H9 (cell line): ENCODE data around the gene TBC1D19. TPM values are rescaled to one million over a fixed set of nuclear protein-coding genes. Genes with fewer than 3 reads are reported as not detected.

Experiments
- DNase-seq: peaks from one replicate; pipeline ENCODE4 v3.0.0-alpha.2; 2017
- H2AFZ ChIP-seq: one replicate; pipeline ENCODE4 v1.6.1; 2013; ENCODE audit warnings: mild to moderate bottlenecking, low read length, control low read depth, moderate library complexity
- H2AK5ac ChIP-seq: 2 replicates; pipeline ENCODE4 v1.6.1; 2013; ENCODE audit warnings: low read length, control low read depth, mixed read lengths; ENCODE audit not compliant: insufficient read length
- H2BK120ac ChIP-seq: one replicate; pipeline ENCODE4 v1.6.1; 2013; ENCODE audit warnings: low read depth, mild to moderate bottlenecking, low read length, control low read depth, inconsistent platforms; ENCODE audit not compliant: poor library complexity, severe bottlenecking
- H2BK12ac ChIP-seq: 2 replicates; pipeline ENCODE4 v1.6.1; 2013; ENCODE audit warnings: low read length, control low read depth, mixed read lengths, low read depth; ENCODE audit not compliant: insufficient read length
- H2BK15ac ChIP-seq: 2 replicates; pipeline ENCODE4 v1.6.1; 2013; ENCODE audit warnings: low read depth, low read length, control low read depth
- H2BK20ac ChIP-seq: one replicate; pipeline ENCODE4 v1.6.1; 2013; ENCODE audit warnings: low read depth, mild to moderate bottlenecking, low read length, control low read depth, inconsistent platforms; ENCODE audit not compliant: poor library complexity, severe bottlenecking
- H2BK5ac ChIP-seq: 2 replicates; pipeline ENCODE4 v1.6.1; 2013; ENCODE audit warnings: low read length, control low read depth, mixed read lengths; ENCODE audit not compliant: insufficient read length
- H3K14ac ChIP-seq: 2 replicates; pipeline ENCODE4 v1.6.1; 2013; ENCODE audit warnings: low read length, control low read depth; ENCODE audit not compliant: insufficient read depth
- H3K18ac ChIP-seq: 2 replicates; pipeline ENCODE4 v1.6.1; 2013; ENCODE audit warnings: low read depth, mild to moderate bottlenecking, mixed read lengths, low read length, control low read depth; ENCODE audit not compliant: insufficient read length
- H3K23ac ChIP-seq: 2 replicates; pipeline ENCODE4 v1.6.1; 2013; ENCODE audit warnings: low read length, control low read depth, mixed read lengths, low read depth; ENCODE audit not compliant: insufficient read length
- H3K23me2 ChIP-seq: 2 replicates; pipeline ENCODE4 v1.6.1; 2013; ENCODE audit warnings: low read depth, mild to moderate bottlenecking, mixed read lengths, low read length, control low read depth; ENCODE audit not compliant: insufficient read length, poor library complexity, severe bottlenecking
- H3K27ac ChIP-seq: 2 replicates; pipeline ENCODE4 v1.5.1; 2013; ENCODE audit warnings: low read length, control low read depth, mixed read lengths, low read depth; ENCODE audit not compliant: insufficient read length
- H3K27me3 ChIP-seq: 2 replicates; pipeline ENCODE4 v1.6.1; 2013; ENCODE audit warnings: low read length, control low read depth, inconsistent platforms; ENCODE audit not compliant: insufficient read depth
- H3K4ac ChIP-seq: 2 replicates; pipeline ENCODE4 v1.6.1; 2013; ENCODE audit warnings: low read depth, mild to moderate bottlenecking, control low read depth, inconsistent platforms, low read length, moderate library complexity
- H3K4me1 ChIP-seq: 2 replicates; pipeline ENCODE4 v1.6.1; 2013; ENCODE audit warnings: low read length, control low read depth, inconsistent platforms; ENCODE audit not compliant: insufficient read depth
- H3K4me2 ChIP-seq: 2 replicates; pipeline ENCODE4 v1.6.1; 2013; ENCODE audit warnings: low read length, control low read depth, mixed read lengths; ENCODE audit not compliant: insufficient read length, insufficient read depth
- H3K56ac ChIP-seq: 2 replicates; pipeline ENCODE4 v1.6.1; 2013; ENCODE audit warnings: low read depth, mild to moderate bottlenecking, mixed read lengths, low read length, control low read depth; ENCODE audit not compliant: insufficient read length
- H3K79me1 ChIP-seq: 2 replicates; pipeline ENCODE4 v1.6.1; 2013; ENCODE audit warnings: low read depth, mild to moderate bottlenecking, moderate library complexity, low read length, control low read depth, inconsistent platforms; ENCODE audit not compliant: insufficient read depth, poor library complexity, severe bottlenecking
- H3K79me2 ChIP-seq: 2 replicates; pipeline ENCODE4 v1.6.1; 2013; ENCODE audit warnings: low read length, control low read depth, inconsistent platforms; ENCODE audit not compliant: insufficient read depth
- H3K9ac ChIP-seq: 2 replicates; pipeline ENCODE4 v1.6.1; 2013; ENCODE audit warnings: low read length, control low read depth, mixed read lengths; ENCODE audit not compliant: insufficient read length; ENCODE audit errors: extremely low read depth
- H3K9me3 ChIP-seq: one replicate; pipeline ENCODE4 v1.6.1; 2013; ENCODE audit warnings: low read depth, low read length, inconsistent platforms; ENCODE audit not compliant: control insufficient read depth
- H3T11ph ChIP-seq: one replicate; pipeline ENCODE4 v1.6.1; 2013; ENCODE audit warnings: mild to moderate bottlenecking, low read length, control low read depth, inconsistent platforms
- H4K20me1 ChIP-seq: one replicate; pipeline ENCODE4 v1.6.1; 2013; ENCODE audit not compliant: control insufficient read depth, insufficient read length, insufficient read depth
- H4K5ac ChIP-seq: 2 replicates; pipeline ENCODE4 v1.6.1; 2013; ENCODE audit warnings: low read depth, mild to moderate bottlenecking, mixed read lengths, low read length, control low read depth; ENCODE audit not compliant: insufficient read length
- H4K8ac ChIP-seq: replicated peaks from 2 replicates; pipeline ENCODE4 v1.6.1; 2013; ENCODE audit warnings: low read length, control low read depth, mixed read lengths, low read depth; ENCODE audit not compliant: insufficient read length
- H4K91ac ChIP-seq: 2 replicates; pipeline ENCODE4 v1.6.1; 2013; ENCODE audit warnings: low read depth, mild to moderate bottlenecking, moderate library complexity, mixed read lengths, low read length, control low read depth; ENCODE audit not compliant: insufficient read length
- H3K27ac Mint-ChIP-seq, 3 experiments: 2 replicates in 2 of 3; 3 replicates in 1 of 3; pipeline ENCODE4 v1.8.0; 2020 to 2021; ENCODE audit warnings: mixed read lengths in 3 of 3, mild to moderate bottlenecking in 1 of 3, moderate library complexity in 1 of 3
- H3K27me3 Mint-ChIP-seq: 2 replicates; pipeline ENCODE4 v1.8.0; 2021; ENCODE audit warnings: low read depth, mild to moderate bottlenecking, moderate library complexity, mixed read lengths
- H3K36me3 Mint-ChIP-seq, 3 experiments: 2 replicates in 2 of 3; 3 replicates in 1 of 3; pipeline ENCODE4 v1.8.0; 2020 to 2021; ENCODE audit warnings: low read depth in 3 of 3, mixed read lengths in 3 of 3; ENCODE audit not compliant: insufficient read depth in 1 of 3
- H3K4me1 Mint-ChIP-seq, 2 experiments: 2 replicates each; pipeline ENCODE4 v1.8.0; 2020; ENCODE audit warnings: mixed read lengths in 2 of 2
- H3K4me3 Mint-ChIP-seq, 2 experiments: 2 replicates in 1 of 2; 3 replicates in 1 of 2; pipeline ENCODE4 v1.8.0; 2020 to 2021; ENCODE audit warnings: mild to moderate bottlenecking in 2 of 2, mixed read lengths in 2 of 2, moderate library complexity in 1 of 2
- H3K9me3 Mint-ChIP-seq, 2 experiments: 2 replicates in 1 of 2; 3 replicates in 1 of 2; pipeline ENCODE4 v1.8.0; 2020; ENCODE audit warnings: mild to moderate bottlenecking in 2 of 2, mixed read lengths in 2 of 2, moderate library complexity in 1 of 2
- CTCF ChIP-seq: fragments of 200-600 bp; sonication (generic); conservative IDR thresholded peaks from 3 replicates; pipeline ENCODE4 v1.8.0; 2021; ENCODE audit warnings: antibody characterized with exemption, mild to moderate bottlenecking
- WGBS: extraction: QIAGEN DNeasy Blood & Tissue Kit; methylation state at CpG from one replicate; pipeline ENCODE4 v1.1.7; 2013; ENCODE audit warnings: missing lambda C conversion rate, low lambda C conversion rate, mixed read lengths; ENCODE audit not compliant: insufficient read length; ENCODE audit errors: extremely low coverage; 5-methylcytosine and 5-hydroxymethylcytosine counted together
- total RNA-seq: library from RNA; stranded (reverse); gene quantifications from 2 replicates; pipeline ENCODE4 v1.2.1, GENCODE V29; 2021

The TBC1D19 gene
- total RNA-seq, 1 experiment from 2014 or later = 3.2 TPM

- Histone ChIP-seq H3K79me1 (no peaks in the 10 kb centered on the region), H3K27ac (no peak overlapping the region), H2AFZ (no peak overlapping the region), H3K18ac (no peak overlapping the region), H3K23ac (no peak overlapping the region), H3K79me2 (no peaks in the 10 kb centered on the region), H4K8ac (no peak overlapping the region), H2BK20ac (no peak overlapping the region), H3K14ac (no peak overlapping the region), H2AK5ac (no peak overlapping the region), H3K23me2 (no peaks in the 10 kb centered on the region), H3K4me1 (no peaks in the 10 kb centered on the region), H2BK15ac (no peak overlapping the region), H4K5ac (no peak overlapping the region), H2BK120ac (no peak overlapping the region), H3K56ac (no peak overlapping the region), H3K4me2 (no peak overlapping the region), H4K20me1 (no peaks in the 10 kb centered on the region), H3K4ac (no peak overlapping the region), H3K9ac (no peak overlapping the region), H3K27me3 (no peaks in the 10 kb centered on the region), H4K91ac (no peak overlapping the region), H3K9me3 (no peaks in the 10 kb centered on the region), H2BK12ac (no peak overlapping the region), H2BK5ac (no peak overlapping the region), H3T11ph (no peak overlapping the region)
- Mint-ChIP-seq H3K27ac (peak overlapping the region in 2 of 3 experiments; percentile 90 to 97; a peak in 4 of 7 replicates), H3K27me3 (no peaks in the 10 kb centered on the region; the same call in 1 of the 2 replicates), H3K9me3 (peaks cover 0 to 6% of the 10 kb centered on the region in 2 experiments; a peak in 1 of 5 replicates), H3K36me3 (no peaks in the 10 kb centered on the region), H3K4me3 (peak overlapping the region; percentile 23 to 39; a peak in 3 of 5 replicates), H3K4me1 (peaks cover 16 to 18% of the 10 kb centered on the region in 2 experiments)
- peak; percentile 70 for DNase-seq
- peak; percentile 74 for TF ChIP-seq CTCF
- no CpG with 5 or more reads among the region's 11 CpGs for WGBS
Observed at GRCh38 chr4:26787461-26788340, 203.8 kb downstream of the TBC1D19 start.
